ENCODE results near the gene TBKBP1. TPM values are rescaled to one million over a fixed set of nuclear protein-coding genes. Genes with fewer than 3 reads are reported as not detected.

Gene TBKBP1
- total and polyA plus RNA-seq, 9 of the 15 experiments (the other 6 are each of a cell fraction or from before 2014, with no cell fraction given) = 0.03 to 15.6 (median 6.8) TPM

DNA sequence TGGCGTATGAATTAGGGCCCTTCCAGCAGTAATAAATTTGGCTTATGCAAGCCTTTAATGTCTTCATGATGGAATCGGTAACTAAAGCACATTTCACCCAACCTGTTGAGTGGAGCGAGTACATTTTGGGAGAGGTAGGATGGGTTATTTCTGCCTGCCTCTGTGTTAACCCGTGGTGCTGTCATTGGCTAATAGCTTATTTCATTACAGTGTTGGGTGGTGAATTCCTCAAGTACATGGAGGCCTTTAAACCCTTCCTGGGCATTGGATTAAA, 17.8 kb upstream of the TBKBP1 start:
- FAIRE-seq (no peak), DNase-seq (ENCODE audit: extremely low read depth in 1 of 4, low spot score in 3 of 4) (no peak), ATAC-seq (no peak)
- H3K4me2 ChIP-seq (ENCODE audit: insufficient read depth, low read length) = no peak overlapping the region
- ChIA-PET POLR2A (interaction anchor here (0.9 to 4.6 kb wide), 5 partner anchors 9 to 25 kb away, joined by 3 to 30 read pairs (median 5); no protein-coding TSS in a partner anchor), CTCF (ENCODE audit: low intra/inter-chr PET ratio) (no interaction called here)
- H3K27ac ChIP-seq (ENCODE audit: extremely low read depth, low read depth, low read length) = no peak overlapping the region
- 96% methylated on average over 4 of the region's 4 CpGs for WGBS (ENCODE audit: insufficient coverage, low coverage, missing lambda C conversion rate)
- H3K9ac ChIP-seq (ENCODE audit: insufficient read depth in 1 of 2, low read depth in 2 of 2, low read length in 2 of 2) = no peak overlapping the region
- peaks cover 98% of the 10 kb centered on the region for H3K36me3 ChIP-seq (ENCODE audit: control insufficient read depth, insufficient read depth, low read length)
- peaks cover 4% of the 10 kb centered on the region; the same call in 1 of the 3 replicates for H3K79me2 ChIP-seq (ENCODE audit: control insufficient read depth, insufficient read depth, low read length)
- BruUV-seq (replicated peaks) = no TSS peak
- no peak overlapping the region for H2AFZ ChIP-seq (ENCODE audit: low read depth, low read length)
- no peak overlapping the region for H3K4me3 ChIP-seq
- no peaks in the 10 kb centered on the region for H3K27me3 ChIP-seq (ENCODE audit: control insufficient read depth in 2 of 2, insufficient read depth in 2 of 2, low read length in 2 of 2)
- in situ Hi-C loops (cut with MboI) (no loop called here), intact Hi-C loops (cut with micrococcal nuclease) (no loop called here)
- no peaks in the 10 kb centered on the region for H3K9me3 ChIP-seq (replicated peaks; ENCODE audit: control insufficient read depth, insufficient read depth, low read depth, low read length)
- H4K20me1 ChIP-seq (replicated peaks; ENCODE audit: control insufficient read depth, insufficient read depth, low read length) = no peaks in the 10 kb centered on the region; the same call in 1 of the 2 replicates
- H3K9me1 ChIP-seq (ENCODE audit: control insufficient read depth, insufficient read depth, low read length) = no peaks in the 10 kb centered on the region
- TF ChIP-seq POLR3A (IDR thresholded peaks at IDR 0.05; ENCODE audit: borderline replicate concordance, extremely low read depth, insufficient read depth, insufficient read length) (no peak), C11orf30 (IDR thresholded peaks at IDR 0.05; ENCODE audit: low read depth) (no peak), RFX5 (IDR thresholded peaks at IDR 0.05; ENCODE audit: low read depth, low read length) (no peak), HDAC8 (tag; IDR thresholded peaks at IDR 0.05) (no peak), PHTF2 (CRISPR knock-in tag; IDR thresholded peaks at IDR 0.05) (no peak), BRD9 (IDR thresholded peaks at IDR 0.05; ENCODE audit: low read depth, partially characterized antibody) (no peak), WHSC1 (IDR thresholded peaks at IDR 0.05; ENCODE audit: low read length) (no peak), ZNF347 (CRISPR knock-in tag; IDR thresholded peaks at IDR 0.05; ENCODE audit: low read depth) (no peak)
- TF ChIP-seq, protein P1, sequence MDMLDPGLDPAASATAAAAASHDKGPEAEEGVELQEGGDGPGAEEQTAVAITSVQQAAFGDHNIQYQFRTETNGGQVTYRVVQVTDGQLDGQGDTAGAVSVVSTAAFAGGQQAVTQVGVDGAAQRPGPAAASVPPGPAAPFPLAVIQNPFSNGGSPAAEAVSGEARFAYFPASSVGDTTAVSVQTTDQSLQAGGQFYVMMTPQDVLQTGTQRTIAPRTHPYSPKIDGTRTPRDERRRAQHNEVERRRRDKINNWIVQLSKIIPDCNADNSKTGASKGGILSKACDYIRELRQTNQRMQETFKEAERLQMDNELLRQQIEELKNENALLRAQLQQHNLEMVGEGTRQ (CRISPR knock-in tag; IDR thresholded peaks at IDR 0.05) = no peak
- TF ChIP-seq, protein P2, sequence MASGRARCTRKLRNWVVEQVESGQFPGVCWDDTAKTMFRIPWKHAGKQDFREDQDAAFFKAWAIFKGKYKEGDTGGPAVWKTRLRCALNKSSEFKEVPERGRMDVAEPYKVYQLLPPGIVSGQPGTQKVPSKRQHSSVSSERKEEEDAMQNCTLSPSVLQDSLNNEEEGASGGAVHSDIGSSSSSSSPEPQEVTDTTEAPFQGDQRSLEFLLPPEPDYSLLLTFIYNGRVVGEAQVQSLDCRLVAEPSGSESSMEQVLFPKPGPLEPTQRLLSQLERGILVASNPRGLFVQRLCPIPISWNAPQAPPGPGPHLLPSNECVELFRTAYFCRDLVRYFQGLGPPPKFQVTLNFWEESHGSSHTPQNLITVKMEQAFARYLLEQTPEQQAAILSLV (tag; IDR thresholded peaks at IDR 0.05) = no peak
- TF ChIP-seq, protein P3, sequence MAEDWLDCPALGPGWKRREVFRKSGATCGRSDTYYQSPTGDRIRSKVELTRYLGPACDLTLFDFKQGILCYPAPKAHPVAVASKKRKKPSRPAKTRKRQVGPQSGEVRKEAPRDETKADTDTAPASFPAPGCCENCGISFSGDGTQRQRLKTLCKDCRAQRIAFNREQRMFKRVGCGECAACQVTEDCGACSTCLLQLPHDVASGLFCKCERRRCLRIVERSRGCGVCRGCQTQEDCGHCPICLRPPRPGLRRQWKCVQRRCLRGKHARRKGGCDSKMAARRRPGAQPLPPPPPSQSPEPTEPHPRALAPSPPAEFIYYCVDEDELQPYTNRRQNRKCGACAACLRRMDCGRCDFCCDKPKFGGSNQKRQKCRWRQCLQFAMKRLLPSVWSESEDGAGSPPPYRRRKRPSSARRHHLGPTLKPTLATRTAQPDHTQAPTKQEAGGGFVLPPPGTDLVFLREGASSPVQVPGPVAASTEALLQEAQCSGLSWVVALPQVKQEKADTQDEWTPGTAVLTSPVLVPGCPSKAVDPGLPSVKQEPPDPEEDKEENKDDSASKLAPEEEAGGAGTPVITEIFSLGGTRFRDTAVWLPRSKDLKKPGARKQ (CRISPR knock-in tag; IDR thresholded peaks at IDR 0.05) = no peak
- TF ChIP-seq, protein P4, sequence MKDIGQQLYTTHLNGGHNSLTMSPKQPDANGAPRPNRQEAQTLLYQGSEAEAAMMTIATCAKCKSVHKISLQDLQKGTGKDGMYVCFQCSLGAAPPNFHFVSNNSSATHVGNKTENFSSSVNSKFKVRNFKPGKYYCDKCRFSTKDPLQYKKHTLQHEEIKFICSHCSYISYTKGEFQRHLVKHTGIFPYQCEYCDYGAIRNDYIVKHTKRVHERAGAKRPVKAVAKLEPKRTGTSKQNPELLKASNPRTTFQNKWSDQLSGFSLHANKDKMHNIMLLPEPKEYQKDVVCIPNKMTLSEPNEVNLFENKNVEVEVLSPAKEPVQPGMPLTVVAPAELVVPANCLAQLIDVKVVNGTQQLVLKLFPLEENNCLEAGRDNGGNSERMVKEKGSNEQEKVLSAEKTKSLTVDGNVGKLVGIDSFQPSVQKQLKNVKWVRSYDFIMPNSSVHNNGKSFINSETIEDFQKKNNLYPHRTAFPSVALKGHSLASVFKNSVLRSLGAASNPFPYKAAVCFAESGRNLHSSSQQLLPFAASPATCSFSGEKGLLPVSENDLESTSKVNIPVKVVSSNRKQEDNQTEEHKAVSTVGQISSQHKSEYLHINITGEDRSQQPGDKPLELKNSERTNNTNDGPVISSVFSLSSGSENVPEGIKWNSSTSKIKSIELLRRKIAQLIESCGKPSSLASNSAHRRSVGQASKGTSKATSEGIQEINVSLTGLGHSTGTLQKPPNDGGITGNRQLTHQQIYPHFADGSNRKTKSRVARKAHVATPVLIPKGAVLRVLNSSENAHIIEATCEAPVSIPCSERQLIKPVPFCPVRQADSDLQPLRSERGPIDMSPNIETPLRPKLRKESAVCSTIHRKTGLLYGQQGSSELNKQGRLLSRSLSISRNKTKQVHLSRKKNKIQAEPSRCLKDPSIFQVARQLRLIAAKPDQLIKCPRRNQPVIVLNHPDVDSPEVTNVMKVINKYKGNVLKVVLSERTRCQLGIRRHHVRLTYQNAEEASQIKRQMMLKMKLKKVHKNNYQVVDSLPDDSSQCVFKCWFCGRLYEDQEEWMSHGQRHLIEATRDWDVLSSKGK (CRISPR knock-in tag; IDR thresholded peaks at IDR 0.05) = no peak
- H3K4me1 ChIP-seq (replicated peaks in 1 of 2; ENCODE audit: control insufficient read depth in 2 of 2, insufficient read depth in 2 of 2, low read length in 2 of 2) = no peaks in the 10 kb centered on the region
